IMR-90 (cell line): ENCODE data around the gene MFSD2A.

Experiments used
- CTCF ChIP-seq: conservative IDR thresholded peaks from 2 replicates; pipeline ENCODE4 v1.5.1; 2012; ENCODE audit warnings: mild to moderate bottlenecking, low read depth, low read length, improper control_type of control experiment
- POLR2A ChIP-seq: IDR thresholded peaks from 2 replicates; pipeline ENCODE4 v1.6.1; 2012; ENCODE audit warnings: mild to moderate bottlenecking, low read depth, low read length
- RCOR1 ChIP-seq: IDR thresholded peaks from 2 replicates; pipeline ENCODE4 v1.6.1; 2012; ENCODE audit warnings: mild to moderate bottlenecking, low read length, improper control_type of control experiment; ENCODE audit not compliant: insufficient replicate concordance
- RFX5 ChIP-seq: IDR thresholded peaks from 2 replicates; pipeline ENCODE4 v1.8.0; 2012; ENCODE audit warnings: low read depth, mild to moderate bottlenecking, low read length, moderate library complexity
- SMC3 ChIP-seq: fragments of 150-350 bp; IDR thresholded peaks from 2 replicates; pipeline ENCODE4 v1.6.1; 2016; ENCODE audit warnings: low read depth, mild to moderate bottlenecking, antibody characterized with exemption, low read length, moderate library complexity
- USF2 ChIP-seq: fragments of 150-350 bp; IDR thresholded peaks from 2 replicates; pipeline ENCODE4 v1.6.1; 2017; ENCODE audit warnings: mild to moderate bottlenecking, antibody characterized with exemption, low read length, low read depth

GRCh38 chr1:39940253-39940652 lies 14.7 kb upstream of the MFSD2A start:
- TF ChIP-seq CTCF = no peak
- no peak for TF ChIP-seq RFX5
- TF ChIP-seq POLR2A = no peak
- TF ChIP-seq SMC3 = no peak
- no peak for TF ChIP-seq USF2
- no peak for TF ChIP-seq RCOR1
